Upper lobe of right lung (tissue), 1 donor: ENCODE results near the gene LY6G6D. TPM values are rescaled to one million over a fixed set of nuclear protein-coding genes. Genes with fewer than 3 reads are reported as not detected.
A peak's percentile ranks its signal among the peaks of the same experiment; 100 is the strongest.

Source experiments
- ATAC-seq: fragments of 200-7000 bp; cut with Tn5 transposase; one replicate; pipeline ENCODE4 v1.9.1; 2020; ENCODE audit warnings: mild to moderate bottlenecking, moderate library complexity
- DNase-seq: peaks from one replicate; pipeline ENCODE4 v3.0.0-alpha.2; 2020
- H3K27ac ChIP-seq: fragments of 200-600 bp; one replicate; pipeline ENCODE4 v1.8.0; 2022
- H3K27me3 ChIP-seq: fragments of 200-600 bp; one replicate; pipeline ENCODE4 v1.8.0; 2022; ENCODE audit warnings: mild to moderate bottlenecking
- H3K36me3 ChIP-seq: fragments of 200-600 bp; one replicate; pipeline ENCODE4 v1.8.0; 2022
- H3K4me1 ChIP-seq: fragments of 200-600 bp; one replicate; pipeline ENCODE4 v1.8.0; 2022
- H3K4me3 ChIP-seq: fragments of 200-600 bp; one replicate; pipeline ENCODE4 v1.8.0; 2022; ENCODE audit warnings: mild to moderate bottlenecking
- H3K9me3 ChIP-seq: fragments of 200-600 bp; one replicate; pipeline ENCODE4 v1.8.0; 2022
- CTCF ChIP-seq: fragments of 200-600 bp; IDR thresholded peaks from one replicate; pipeline ENCODE4 v1.8.0; 2022; ENCODE audit warnings: antibody characterized with exemption
- intact Hi-C: fragments of 100-400 bp; cut with DNase I; formaldehyde crosslinking; loops from one replicate; pipeline ENCODE4 v1.11.0; 2022
- total RNA-seq: library from RNA; stranded (reverse); fragmentation: NEBNext Ultra II Directional; extraction: Animal tissue kit (Norgen Biotek cat#: 25700); gene quantifications from one replicate; pipeline ENCODE4 v1.2.1, GENCODE V29; 2021
- donor health status: DM: no; HTN: yes; CAD: no; lungs with severe emphysema.

LY6G6D gene
- total RNA-seq, 1 donor from 2014 or later = not detected

GRCh38 chr6:31740397-31741223 lies 25.5 kb downstream of the LY6G6D start:
- ATAC-seq (peak; percentile 6), DNase-seq (peak; percentile 81)
- no peaks in the 10 kb centered on the region for H3K36me3 ChIP-seq
- no peaks in the 10 kb centered on the region for H3K9me3 ChIP-seq
- TF ChIP-seq CTCF = no peak
- no peaks in the 10 kb centered on the region for H3K27me3 ChIP-seq
- H3K4me1 ChIP-seq = peaks cover 36% of the 10 kb centered on the region
- intact Hi-C loops = no loop called here
- peak overlapping the region; percentile 83 for H3K4me3 ChIP-seq
- H3K27ac ChIP-seq = peak overlapping the region; percentile 43

GRCh38 chr6:31741815-31742214 lies 26.7 kb downstream of the LY6G6D start:
- ATAC-seq = no peak

GRCh38 chr6:31742894-31743293 lies 27.7 kb downstream of the LY6G6D start:
- Histone ChIP-seq H3K9me3 (no peaks in the 10 kb centered on the region), H3K27ac (no peak overlapping the region), H3K4me3 (no peak overlapping the region), H3K4me1 (peaks cover 23% of the 10 kb centered on the region), H3K27me3 (no peaks in the 10 kb centered on the region), H3K36me3 (no peaks in the 10 kb centered on the region)
- no peak for DNase-seq
- intact Hi-C loops = no loop called here
- ATAC-seq = no peak
- TF ChIP-seq CTCF = no peak

More at GRCh38 chr6:31741815-31742214, 26.7 kb downstream of the LY6G6D start:
- H3K27ac ChIP-seq = no peak overlapping the region
- H3K4me1 ChIP-seq = peaks cover 33% of the 10 kb centered on the region
- H3K36me3 ChIP-seq = no peaks in the 10 kb centered on the region
- H3K9me3 ChIP-seq = no peaks in the 10 kb centered on the region
- no peak overlapping the region for H3K4me3 ChIP-seq
- TF ChIP-seq CTCF = no peak
- intact Hi-C loops = no loop called here
- no peak for DNase-seq
- no peaks in the 10 kb centered on the region for H3K27me3 ChIP-seq

GRCh38 chr6:31744422-31744821 lies 29.3 kb downstream of the LY6G6D start:
- no peak overlapping the region for H3K4me3 ChIP-seq
- H3K27ac ChIP-seq = no peak overlapping the region
- intact Hi-C loops = no loop called here
- no peak for ATAC-seq
- no peaks in the 10 kb centered on the region for H3K36me3 ChIP-seq
- TF ChIP-seq CTCF = no peak
- H3K9me3 ChIP-seq = no peaks in the 10 kb centered on the region
- peaks cover 8% of the 10 kb centered on the region for H3K4me1 ChIP-seq
- DNase-seq = no peak
- H3K27me3 ChIP-seq = no peaks in the 10 kb centered on the region

- H3K4me1 ChIP-seq = no peaks in the 10 kb centered on the region
- H3K4me3 ChIP-seq = no peak overlapping the region
- H3K9me3 ChIP-seq = no peaks in the 10 kb centered on the region
- DNase-seq (no peak), ATAC-seq (no peak)
- no peaks in the 10 kb centered on the region for H3K36me3 ChIP-seq
- no peaks in the 10 kb centered on the region for H3K27me3 ChIP-seq
- TF ChIP-seq CTCF = no peak
- no peak overlapping the region for H3K27ac ChIP-seq
- intact Hi-C loops = no loop called here
Observed at GRCh38 chr6:31749301-31750036, 34.3 kb downstream of the LY6G6D start.
